Upper lobe of right lung (tissue), 1 donor: ENCODE measurements around the gene MYL9. TPM values are rescaled to one million over a fixed set of nuclear protein-coding genes. Genes with fewer than 3 reads are reported as not detected.
A peak's percentile ranks its signal among the peaks of the same experiment; 100 is the strongest.

Source experiments
- ATAC-seq: fragments of 200-7000 bp; cut with Tn5 transposase; one replicate; pipeline ENCODE4 v1.9.1; 2020; ENCODE audit warnings: mild to moderate bottlenecking, moderate library complexity
- DNase-seq: peaks from one replicate; pipeline ENCODE4 v3.0.0-alpha.2; 2020
- H3K27ac ChIP-seq: fragments of 200-600 bp; one replicate; pipeline ENCODE4 v1.8.0; 2022
- H3K27me3 ChIP-seq: fragments of 200-600 bp; one replicate; pipeline ENCODE4 v1.8.0; 2022; ENCODE audit warnings: mild to moderate bottlenecking
- H3K36me3 ChIP-seq: fragments of 200-600 bp; one replicate; pipeline ENCODE4 v1.8.0; 2022
- H3K4me1 ChIP-seq: fragments of 200-600 bp; one replicate; pipeline ENCODE4 v1.8.0; 2022
- H3K4me3 ChIP-seq: fragments of 200-600 bp; one replicate; pipeline ENCODE4 v1.8.0; 2022; ENCODE audit warnings: mild to moderate bottlenecking
- H3K9me3 ChIP-seq: fragments of 200-600 bp; one replicate; pipeline ENCODE4 v1.8.0; 2022
- intact Hi-C: fragments of 100-400 bp; cut with DNase I; formaldehyde crosslinking; loops from one replicate; pipeline ENCODE4 v1.11.0; 2022
- total RNA-seq: library from RNA; stranded (reverse); fragmentation: NEBNext Ultra II Directional; extraction: Animal tissue kit (Norgen Biotek cat#: 25700); gene quantifications from one replicate; pipeline ENCODE4 v1.2.1, GENCODE V29; 2021
- TF ChIP-seq, protein P1 (sequence below): fragments of 200-600 bp; IDR thresholded peaks from one replicate; pipeline ENCODE4 v1.8.0; 2022; ENCODE audit warnings: antibody characterized with exemption
- donor health status: DM: no; HTN: yes; CAD: no; lungs with severe emphysema.

Gene MYL9
- total RNA-seq, 1 donor from 2014 or later: 410 TPM

DNA sequence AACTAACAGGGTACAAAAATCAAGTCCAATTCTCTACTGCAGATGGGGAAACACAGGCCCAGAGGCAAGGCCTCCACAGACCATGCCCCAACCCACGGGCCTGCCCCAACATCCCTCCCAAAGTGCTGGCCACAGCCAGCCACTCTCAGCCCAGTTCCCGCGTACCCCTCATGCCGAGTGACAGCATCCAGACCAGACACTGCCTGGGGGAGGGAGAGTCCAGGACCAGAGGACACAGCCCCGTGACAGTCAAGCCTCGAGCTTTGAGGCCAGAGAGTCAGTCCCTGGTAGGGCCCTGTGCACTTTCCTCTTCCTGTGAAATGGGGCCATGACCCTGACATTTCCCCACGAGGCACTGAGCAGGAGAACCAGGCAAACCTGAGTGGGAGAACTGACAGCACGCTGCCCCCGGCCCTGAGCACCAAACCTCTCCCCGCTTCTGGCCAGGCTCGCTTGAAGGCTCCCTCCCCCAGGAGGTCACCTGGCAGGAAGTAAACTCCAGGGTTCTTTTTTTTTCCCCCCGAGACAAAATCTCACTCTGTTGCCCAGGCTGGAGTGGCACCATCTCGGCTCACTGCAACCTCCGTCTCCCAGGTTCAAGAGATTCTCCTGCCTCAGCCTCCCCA, 4.9 kb downstream of the MYL9 start:
- Histone ChIP-seq H3K27ac (no peak overlapping the region), H3K27me3 (no peaks in the 10 kb centered on the region), H3K4me1 (peaks cover 17% of the 10 kb centered on the region), H3K4me3 (no peak overlapping the region), H3K36me3 (peaks cover 28% of the 10 kb centered on the region), H3K9me3 (no peaks in the 10 kb centered on the region)
- DNase-seq (no peak), ATAC-seq (no peak)
- TF ChIP-seq, protein P1, sequence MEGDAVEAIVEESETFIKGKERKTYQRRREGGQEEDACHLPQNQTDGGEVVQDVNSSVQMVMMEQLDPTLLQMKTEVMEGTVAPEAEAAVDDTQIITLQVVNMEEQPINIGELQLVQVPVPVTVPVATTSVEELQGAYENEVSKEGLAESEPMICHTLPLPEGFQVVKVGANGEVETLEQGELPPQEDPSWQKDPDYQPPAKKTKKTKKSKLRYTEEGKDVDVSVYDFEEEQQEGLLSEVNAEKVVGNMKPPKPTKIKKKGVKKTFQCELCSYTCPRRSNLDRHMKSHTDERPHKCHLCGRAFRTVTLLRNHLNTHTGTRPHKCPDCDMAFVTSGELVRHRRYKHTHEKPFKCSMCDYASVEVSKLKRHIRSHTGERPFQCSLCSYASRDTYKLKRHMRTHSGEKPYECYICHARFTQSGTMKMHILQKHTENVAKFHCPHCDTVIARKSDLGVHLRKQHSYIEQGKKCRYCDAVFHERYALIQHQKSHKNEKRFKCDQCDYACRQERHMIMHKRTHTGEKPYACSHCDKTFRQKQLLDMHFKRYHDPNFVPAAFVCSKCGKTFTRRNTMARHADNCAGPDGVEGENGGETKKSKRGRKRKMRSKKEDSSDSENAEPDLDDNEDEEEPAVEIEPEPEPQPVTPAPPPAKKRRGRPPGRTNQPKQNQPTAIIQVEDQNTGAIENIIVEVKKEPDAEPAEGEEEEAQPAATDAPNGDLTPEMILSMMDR: no peak
- intact Hi-C loops: no loop called here

DNA sequence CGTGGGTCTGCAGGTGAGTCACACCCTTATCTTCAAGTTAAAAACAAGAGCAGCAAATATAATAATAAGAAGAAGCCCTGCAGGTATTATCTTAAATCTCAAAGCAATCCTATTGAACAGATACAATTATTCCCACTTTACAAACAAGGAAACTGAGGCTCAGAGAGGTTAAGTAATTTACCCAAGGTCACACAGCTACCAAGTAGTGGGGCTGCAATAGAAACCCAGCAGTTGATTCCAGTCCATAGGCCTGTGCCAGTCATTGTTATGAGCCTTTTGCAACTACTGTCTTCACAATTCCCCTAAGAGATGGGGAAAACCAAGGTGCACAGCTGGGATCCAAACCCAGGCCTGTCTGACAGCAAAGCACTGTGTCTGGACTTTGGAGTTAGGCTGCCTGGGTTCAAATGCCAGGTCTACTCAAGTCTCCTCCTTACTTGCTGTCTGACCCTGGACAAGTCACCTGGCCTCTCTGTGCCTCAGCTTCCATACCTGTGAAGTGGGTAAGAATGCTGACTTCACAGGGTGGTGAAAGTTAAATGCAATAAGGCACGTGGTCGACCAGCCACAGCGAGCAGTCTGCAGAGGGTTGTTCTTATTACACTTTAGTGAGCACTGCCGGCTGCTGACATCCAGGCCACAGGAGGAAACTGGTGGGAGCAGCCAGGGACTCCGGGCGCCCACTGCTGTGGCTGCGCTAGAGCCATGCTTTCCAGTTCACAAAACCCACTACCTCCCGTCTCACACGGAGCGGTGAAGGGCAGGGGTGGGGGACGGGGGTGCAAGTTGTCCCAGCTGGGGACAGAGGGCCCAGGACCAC, 6.1 kb downstream of the MYL9 start:
- no peak overlapping the region for H3K27ac ChIP-seq
- H3K27me3 ChIP-seq: no peaks in the 10 kb centered on the region
- DNase-seq: no peak
- H3K4me3 ChIP-seq: no peak overlapping the region
- ATAC-seq: no peak
- peaks cover 17% of the 10 kb centered on the region for H3K4me1 ChIP-seq
- intact Hi-C loops: no loop called here
- peaks cover 28% of the 10 kb centered on the region for H3K36me3 ChIP-seq
- TF ChIP-seq, protein P1: no peak
- no peaks in the 10 kb centered on the region for H3K9me3 ChIP-seq

GRCh38 chr20:36548006-36548315, 6.6 kb downstream of the MYL9 start:
- Histone ChIP-seq H3K27ac (no peak overlapping the region), H3K4me3 (no peak overlapping the region), H3K36me3 (peaks cover 28% of the 10 kb centered on the region), H3K4me1 (peaks cover 17% of the 10 kb centered on the region), H3K27me3 (no peaks in the 10 kb centered on the region), H3K9me3 (no peaks in the 10 kb centered on the region)
- DNase-seq: no peak
- TF ChIP-seq, protein P1: peak; percentile 7
- intact Hi-C loops: no loop called here
- no peak for ATAC-seq

- intact Hi-C loops: no loop called here
- Histone ChIP-seq H3K36me3 (peaks cover 28% of the 10 kb centered on the region), H3K27me3 (no peaks in the 10 kb centered on the region), H3K9me3 (no peaks in the 10 kb centered on the region), H3K4me1 (peaks cover 9% of the 10 kb centered on the region), H3K27ac (no peak overlapping the region), H3K4me3 (no peak overlapping the region)
- TF ChIP-seq, protein P1: no peak
- no peak for ATAC-seq
- DNase-seq: no peak
These were observed 7.6 kb downstream of the MYL9 start for GRCh38 chr20:36548704-36549627.

DNA sequence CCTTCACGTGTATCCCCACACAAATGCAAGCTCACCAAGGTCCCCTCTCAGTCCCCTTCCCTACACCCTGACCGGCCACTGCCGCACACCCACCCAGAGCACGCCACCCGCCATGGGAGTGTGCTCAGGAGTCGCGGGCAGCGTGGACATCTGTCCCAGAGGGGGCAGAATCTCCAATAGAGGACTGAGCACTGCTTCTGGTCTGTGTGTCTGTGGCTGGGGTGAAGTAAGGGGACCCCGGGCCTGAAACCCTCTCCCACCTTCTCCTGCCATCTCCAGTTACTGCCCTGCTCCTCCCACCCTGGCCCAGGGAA, 8.3 kb downstream of the MYL9 start:
- ATAC-seq (peak; percentile 3), DNase-seq (no peak)
- H3K9me3 ChIP-seq: no peaks in the 10 kb centered on the region
- no peak overlapping the region for H3K27ac ChIP-seq
- intact Hi-C loops: no loop called here
- H3K4me3 ChIP-seq: no peak overlapping the region
- peaks cover 4% of the 10 kb centered on the region for H3K4me1 ChIP-seq
- no peaks in the 10 kb centered on the region for H3K27me3 ChIP-seq
- TF ChIP-seq, protein P1: no peak
- peaks cover 28% of the 10 kb centered on the region for H3K36me3 ChIP-seq
